ENCODE results near the gene PTPRD. TPM values are rescaled to one million over a fixed set of nuclear protein-coding genes. Genes with fewer than 3 reads are reported as not detected.

Gene PTPRD
- total and polyA plus RNA-seq, 9 donors = 16.2 to 231 (median 85.8) TPM

DNA sequence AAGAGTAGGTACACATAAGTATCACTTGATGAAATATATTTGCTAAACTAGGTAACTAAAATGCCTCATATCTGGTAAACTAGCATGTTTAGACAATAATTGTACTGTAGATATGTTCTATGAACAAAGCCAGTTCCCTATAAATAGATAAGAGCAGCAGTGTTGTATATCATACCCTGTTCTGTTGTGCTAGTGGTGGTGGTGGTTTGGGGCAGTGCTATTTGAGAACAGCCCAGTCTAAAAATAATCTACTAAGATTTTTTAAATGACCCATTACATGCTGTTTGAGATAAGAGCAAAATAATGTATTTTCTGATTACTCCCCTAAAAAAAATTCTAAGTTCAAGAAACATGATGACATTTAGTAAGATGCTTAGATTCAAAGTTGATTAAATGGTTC, 1984.0 kb downstream of the PTPRD start:
- TF ChIP-seq EP300 (IDR thresholded peaks at IDR 0.05) (no peak), POLR2A (IDR thresholded peaks at IDR 0.05) (no peak)
- TF ChIP-seq, protein P1, sequence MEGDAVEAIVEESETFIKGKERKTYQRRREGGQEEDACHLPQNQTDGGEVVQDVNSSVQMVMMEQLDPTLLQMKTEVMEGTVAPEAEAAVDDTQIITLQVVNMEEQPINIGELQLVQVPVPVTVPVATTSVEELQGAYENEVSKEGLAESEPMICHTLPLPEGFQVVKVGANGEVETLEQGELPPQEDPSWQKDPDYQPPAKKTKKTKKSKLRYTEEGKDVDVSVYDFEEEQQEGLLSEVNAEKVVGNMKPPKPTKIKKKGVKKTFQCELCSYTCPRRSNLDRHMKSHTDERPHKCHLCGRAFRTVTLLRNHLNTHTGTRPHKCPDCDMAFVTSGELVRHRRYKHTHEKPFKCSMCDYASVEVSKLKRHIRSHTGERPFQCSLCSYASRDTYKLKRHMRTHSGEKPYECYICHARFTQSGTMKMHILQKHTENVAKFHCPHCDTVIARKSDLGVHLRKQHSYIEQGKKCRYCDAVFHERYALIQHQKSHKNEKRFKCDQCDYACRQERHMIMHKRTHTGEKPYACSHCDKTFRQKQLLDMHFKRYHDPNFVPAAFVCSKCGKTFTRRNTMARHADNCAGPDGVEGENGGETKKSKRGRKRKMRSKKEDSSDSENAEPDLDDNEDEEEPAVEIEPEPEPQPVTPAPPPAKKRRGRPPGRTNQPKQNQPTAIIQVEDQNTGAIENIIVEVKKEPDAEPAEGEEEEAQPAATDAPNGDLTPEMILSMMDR (IDR thresholded peaks at IDR 0.05) = no peak
- H3K27me3 ChIP-seq = no peaks in the 10 kb centered on the region
- H3K36me3 ChIP-seq = no peaks in the 10 kb centered on the region
- H3K27ac ChIP-seq = no peak overlapping the region
- H3K4me1 ChIP-seq (ENCODE audit: insufficient read depth) = no peaks in the 10 kb centered on the region
- H3K4me3 ChIP-seq = no peak overlapping the region
- H3K9me3 ChIP-seq = no peaks in the 10 kb centered on the region
- DNase-seq = no peak
- intact Hi-C loops (cut with DNase I) = no loop called here

DNA sequence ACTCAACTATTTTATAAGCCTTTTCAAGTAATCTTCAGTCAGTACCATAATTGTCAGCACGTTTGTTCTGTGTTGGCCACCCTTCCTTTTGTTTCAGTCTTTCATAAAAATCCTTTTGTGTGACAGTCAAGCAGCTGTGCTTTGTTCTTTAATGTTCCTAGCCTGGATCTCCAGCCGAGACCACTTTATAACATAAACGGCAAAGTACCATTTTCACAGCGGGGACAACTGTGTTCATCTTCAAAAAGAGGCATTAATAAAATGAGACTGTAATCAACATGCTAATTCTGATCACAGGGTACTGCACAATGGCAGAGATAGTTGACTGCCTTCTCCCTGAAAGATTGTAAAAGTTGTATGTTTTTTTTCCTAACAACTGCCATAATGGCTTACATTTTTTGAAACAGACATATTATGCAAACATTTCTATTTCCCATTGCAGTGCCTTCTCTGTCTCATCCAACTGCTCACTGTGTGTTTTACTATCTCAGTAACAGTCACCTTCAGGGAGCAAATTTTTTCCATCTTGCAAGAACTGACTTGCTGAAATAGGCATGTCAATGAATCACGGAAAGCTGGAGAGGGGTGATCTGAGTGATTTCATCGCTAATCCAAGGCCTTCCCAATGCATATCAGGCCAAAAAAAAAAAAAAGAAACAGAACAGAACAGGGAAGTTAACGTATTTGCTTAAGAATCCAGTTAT, 1984.7 kb downstream of the PTPRD start:
- no peaks in the 10 kb centered on the region for H3K4me1 ChIP-seq (ENCODE audit: insufficient read depth)
- 79 to 83% (median 79%) methylated on average over 7 of the region's 7 CpGs for WGBS, 3 donors
- TF ChIP-seq, protein P1 (IDR thresholded peaks at IDR 0.05) = no peak
- TF ChIP-seq POLR2A (IDR thresholded peaks at IDR 0.05) = no peak
- no peak for TF ChIP-seq EP300 (IDR thresholded peaks at IDR 0.05)
- no peak for DNase-seq
- intact Hi-C loops (cut with DNase I) = no loop called here
- no peaks in the 10 kb centered on the region for H3K36me3 ChIP-seq
- H3K27me3 ChIP-seq = no peaks in the 10 kb centered on the region
- H3K9me3 ChIP-seq = no peaks in the 10 kb centered on the region
- no peak overlapping the region for H3K4me3 ChIP-seq
- H3K27ac ChIP-seq = no peak overlapping the region

DNA sequence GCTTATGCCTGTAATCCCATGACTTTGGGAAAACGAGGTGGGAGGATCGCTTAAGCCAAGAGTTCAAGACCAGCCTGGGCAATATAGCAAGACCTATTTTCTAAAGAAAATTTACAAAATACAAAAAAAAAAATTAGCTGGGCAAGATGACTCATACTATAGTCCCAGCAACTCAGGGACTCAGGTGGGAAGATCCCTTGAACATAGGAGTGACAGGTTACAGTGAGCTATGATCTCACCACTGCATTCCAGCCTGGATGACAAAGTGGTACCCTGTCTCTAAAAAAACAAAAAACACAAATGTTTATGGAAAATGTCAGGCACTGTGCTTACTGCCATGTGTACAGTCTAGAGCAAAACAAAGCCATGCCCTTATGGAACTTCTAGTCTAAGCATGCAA, 1989.9 kb downstream of the PTPRD start:
- Histone ChIP-seq H3K4me3 (no peak overlapping the region), H3K9me3 (no peaks in the 10 kb centered on the region), H3K27me3 (no peaks in the 10 kb centered on the region), H3K4me1 (ENCODE audit: insufficient read depth) (no peaks in the 10 kb centered on the region), H3K27ac (no peak overlapping the region), H3K36me3 (no peaks in the 10 kb centered on the region)
- no peak for DNase-seq
- TF ChIP-seq EP300 (IDR thresholded peaks at IDR 0.05) = no peak
- TF ChIP-seq POLR2A (IDR thresholded peaks at IDR 0.05) = no peak
- TF ChIP-seq, protein P1 (IDR thresholded peaks at IDR 0.05) = no peak
- 92 to 97% (median 95%) methylated on average over 2 of the region's 2 CpGs for WGBS, 3 donors
- intact Hi-C loops (cut with DNase I) = no loop called here

DNA sequence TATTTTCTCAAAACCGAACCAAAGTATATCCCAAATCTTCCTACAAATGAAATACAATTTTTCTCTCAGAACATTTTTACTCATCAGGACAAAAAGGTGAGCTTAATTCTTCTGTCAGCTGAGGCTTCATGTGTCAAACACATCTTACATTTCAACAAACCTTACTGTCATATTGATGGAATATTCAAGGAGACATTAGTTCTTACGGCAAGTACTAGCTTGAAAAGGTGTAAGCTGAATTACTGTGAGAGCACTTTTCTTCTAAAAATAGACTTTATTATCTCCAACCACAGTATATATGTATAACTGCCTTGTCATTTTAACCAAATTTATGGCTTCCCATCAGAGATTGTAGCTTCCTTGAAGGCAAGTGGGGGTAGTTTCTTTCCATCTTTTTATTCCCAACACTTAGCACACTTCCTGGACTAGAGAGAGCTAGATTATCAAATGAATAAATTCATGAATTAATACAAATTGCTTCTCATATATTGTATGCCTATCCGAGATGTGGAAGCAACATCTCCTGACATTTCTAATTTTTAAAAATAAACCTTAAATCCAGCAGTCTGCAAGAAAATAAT, 1990.5 kb downstream of the PTPRD start:
- Histone ChIP-seq H3K9me3 (no peaks in the 10 kb centered on the region), H3K4me3 (no peak overlapping the region), H3K27ac (no peak overlapping the region), H3K27me3 (no peaks in the 10 kb centered on the region), H3K4me1 (ENCODE audit: insufficient read depth) (no peaks in the 10 kb centered on the region), H3K36me3 (no peaks in the 10 kb centered on the region)
- intact Hi-C loops (cut with DNase I) = no loop called here
- 80 to 92% (median 91%) methylated on average over 3 of the region's 3 CpGs for WGBS, 3 donors
- DNase-seq = no peak
- TF ChIP-seq, protein P1 (IDR thresholded peaks at IDR 0.05) = no peak
- TF ChIP-seq EP300 (IDR thresholded peaks at IDR 0.05) (no peak), POLR2A (IDR thresholded peaks at IDR 0.05) (no peak)

Measured in ovary (tissue), 9 donors.